Thyroid gland (tissue), 4 donors: ENCODE data around the gene FAM222B. TPM values are rescaled to one million over a fixed set of nuclear protein-coding genes. Genes with fewer than 3 reads are reported as not detected.
A peak's percentile ranks its signal among the peaks of the same experiment; 100 is the strongest.

ENCODE experiments used
- DNase-seq, 2 donors: peaks; one replicate each; pipeline ENCODE4 v3.0.0-alpha.2; 2019
- H3K27ac ChIP-seq, 3 donors: fragments of 200-600 bp; sonication (generic); 1 replicate in 2 of 3; 2 replicates in 1 of 3; pipeline ENCODE4 v1.5.1; 2016 to 2019; ENCODE audit warnings: mild to moderate bottlenecking in 1 of 3, moderate library complexity in 1 of 3
- H3K27me3 ChIP-seq: fragments of 200-600 bp; sonication (generic); one replicate; pipeline ENCODE4 v1.5.1; 2019
- H3K36me3 ChIP-seq, 2 donors: fragments of 200-600 bp; sonication (generic); one replicate each; pipeline ENCODE4 v1.5.1; 2016 to 2019
- H3K4me1 ChIP-seq, 2 donors: fragments of 200-600 bp; sonication (generic); one replicate each; pipeline ENCODE4 v1.5.1; 2017 to 2019
- H3K4me3 ChIP-seq, 3 donors: fragments of 200-600 bp; sonication (generic); replicated peaks in 1 of 3; 1 replicate in 2 of 3; 2 replicates in 1 of 3; pipeline ENCODE4 v1.5.1; 2016; ENCODE audit warnings: mild to moderate bottlenecking in 1 of 3
- H3K9me3 ChIP-seq: fragments of 200-600 bp; sonication (generic); one replicate; pipeline ENCODE4 v1.5.1; 2017
- POLR2A ChIP-seq, 2 donors: fragments of 450-650 bp; IDR thresholded peaks; one replicate each; pipeline ENCODE4 v1.6.1; 2017; ENCODE audit warnings: antibody characterized with exemption in 2 of 2, mild to moderate bottlenecking in 2 of 2, moderate library complexity in 1 of 2
- WGBS, 2 donors: methylation state at CpG; one replicate each; pipeline ENCODE4 v1.1.5; 2017; 5-methylcytosine and 5-hydroxymethylcytosine counted together
- intact Hi-C: fragments of 100-400 bp; cut with DNase I; formaldehyde crosslinking; loops from one replicate; pipeline ENCODE4 v1.15.1; 2023
- total RNA-seq, 4 donors: library from RNA; depleted of rRNA; stranded (reverse); fragments of >200 nt; gene quantifications; one replicate each; pipeline ENCODE4 v1.2.3, GENCODE V29; 2016
- TF ChIP-seq, protein P1 (sequence below), 6 experiments: fragments of 200-600 bp in 3 of 6; fragments of 450-650 bp in 3 of 6; sonication (generic) in 3 of 6; IDR thresholded peaks; one replicate each; pipeline ENCODE4 v1.5.1; 2016 to 2019; ENCODE audit warnings: antibody characterized with exemption in 6 of 6, mild to moderate bottlenecking in 2 of 6, inconsistent platforms in 1 of 6, moderate library complexity in 1 of 6

Gene FAM222B
- total RNA-seq, 4 donors from 2014 or later = 14.1 to 22.6 (median 15.8) TPM

DNA sequence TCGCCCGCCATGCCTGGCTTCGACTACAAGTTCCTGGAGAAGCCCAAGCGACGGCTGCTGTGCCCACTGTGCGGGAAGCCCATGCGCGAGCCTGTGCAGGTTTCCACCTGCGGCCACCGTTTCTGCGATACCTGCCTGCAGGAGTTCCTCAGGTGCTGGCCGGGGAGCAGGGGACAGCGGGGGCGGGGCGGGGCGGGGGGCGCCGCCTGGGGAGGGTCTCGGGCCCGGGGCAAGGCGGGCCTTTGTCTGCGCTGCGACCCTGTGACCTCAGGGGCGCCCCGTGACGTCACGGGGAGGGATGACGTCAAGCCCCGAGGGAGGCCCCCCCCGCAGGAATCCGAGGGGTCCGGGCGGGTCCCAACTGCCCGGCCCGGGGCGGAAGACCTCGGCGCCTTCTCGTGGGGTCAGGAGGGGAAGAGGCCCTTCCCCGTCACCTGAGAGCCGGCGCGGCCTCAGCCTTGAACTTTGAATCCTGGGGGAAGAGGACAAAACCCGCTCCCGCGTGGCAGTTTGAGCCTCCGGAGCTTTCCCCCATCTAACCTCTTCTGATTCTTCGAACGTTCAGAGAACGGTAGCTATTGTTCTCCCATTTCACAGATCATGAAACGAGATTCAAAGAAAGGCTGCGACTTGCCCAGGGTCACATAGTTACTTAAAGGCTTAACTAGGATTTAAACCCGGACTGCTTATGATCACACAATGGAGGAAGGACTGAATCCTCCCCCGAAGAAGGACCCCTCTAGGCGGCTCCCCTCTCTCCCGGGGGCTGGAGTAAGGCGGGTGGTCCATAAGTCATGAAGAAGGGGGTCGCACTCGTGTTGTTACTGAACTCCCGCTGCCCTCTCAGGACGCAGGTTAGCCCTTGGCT, 98.3 kb downstream of the FAM222B start:
- 1 to 3% methylated on average over 17 to 22 of the region's 61 CpGs for WGBS, 2 donors
- Histone ChIP-seq H3K9me3 (no peaks in the 10 kb centered on the region), H3K4me3 (peak overlapping the region; percentile 5 to 99 (median 85)), H3K36me3 (peaks cover 15 to 23% of the 10 kb centered on the region in 2 donors), H3K27me3 (no peaks in the 10 kb centered on the region), H3K27ac (peak overlapping the region; percentile 91 to 99 (median 95)), H3K4me1 (peaks cover 44 to 54% of the 10 kb centered on the region in 2 donors)
- TF ChIP-seq, protein P1, sequence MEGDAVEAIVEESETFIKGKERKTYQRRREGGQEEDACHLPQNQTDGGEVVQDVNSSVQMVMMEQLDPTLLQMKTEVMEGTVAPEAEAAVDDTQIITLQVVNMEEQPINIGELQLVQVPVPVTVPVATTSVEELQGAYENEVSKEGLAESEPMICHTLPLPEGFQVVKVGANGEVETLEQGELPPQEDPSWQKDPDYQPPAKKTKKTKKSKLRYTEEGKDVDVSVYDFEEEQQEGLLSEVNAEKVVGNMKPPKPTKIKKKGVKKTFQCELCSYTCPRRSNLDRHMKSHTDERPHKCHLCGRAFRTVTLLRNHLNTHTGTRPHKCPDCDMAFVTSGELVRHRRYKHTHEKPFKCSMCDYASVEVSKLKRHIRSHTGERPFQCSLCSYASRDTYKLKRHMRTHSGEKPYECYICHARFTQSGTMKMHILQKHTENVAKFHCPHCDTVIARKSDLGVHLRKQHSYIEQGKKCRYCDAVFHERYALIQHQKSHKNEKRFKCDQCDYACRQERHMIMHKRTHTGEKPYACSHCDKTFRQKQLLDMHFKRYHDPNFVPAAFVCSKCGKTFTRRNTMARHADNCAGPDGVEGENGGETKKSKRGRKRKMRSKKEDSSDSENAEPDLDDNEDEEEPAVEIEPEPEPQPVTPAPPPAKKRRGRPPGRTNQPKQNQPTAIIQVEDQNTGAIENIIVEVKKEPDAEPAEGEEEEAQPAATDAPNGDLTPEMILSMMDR (IDR thresholded peaks at IDR 0.05) = no peak
- no peak for TF ChIP-seq POLR2A (IDR thresholded peaks at IDR 0.05)
- peak; percentile 49 to 56 for DNase-seq
- intact Hi-C loops = no loop called here

DNA sequence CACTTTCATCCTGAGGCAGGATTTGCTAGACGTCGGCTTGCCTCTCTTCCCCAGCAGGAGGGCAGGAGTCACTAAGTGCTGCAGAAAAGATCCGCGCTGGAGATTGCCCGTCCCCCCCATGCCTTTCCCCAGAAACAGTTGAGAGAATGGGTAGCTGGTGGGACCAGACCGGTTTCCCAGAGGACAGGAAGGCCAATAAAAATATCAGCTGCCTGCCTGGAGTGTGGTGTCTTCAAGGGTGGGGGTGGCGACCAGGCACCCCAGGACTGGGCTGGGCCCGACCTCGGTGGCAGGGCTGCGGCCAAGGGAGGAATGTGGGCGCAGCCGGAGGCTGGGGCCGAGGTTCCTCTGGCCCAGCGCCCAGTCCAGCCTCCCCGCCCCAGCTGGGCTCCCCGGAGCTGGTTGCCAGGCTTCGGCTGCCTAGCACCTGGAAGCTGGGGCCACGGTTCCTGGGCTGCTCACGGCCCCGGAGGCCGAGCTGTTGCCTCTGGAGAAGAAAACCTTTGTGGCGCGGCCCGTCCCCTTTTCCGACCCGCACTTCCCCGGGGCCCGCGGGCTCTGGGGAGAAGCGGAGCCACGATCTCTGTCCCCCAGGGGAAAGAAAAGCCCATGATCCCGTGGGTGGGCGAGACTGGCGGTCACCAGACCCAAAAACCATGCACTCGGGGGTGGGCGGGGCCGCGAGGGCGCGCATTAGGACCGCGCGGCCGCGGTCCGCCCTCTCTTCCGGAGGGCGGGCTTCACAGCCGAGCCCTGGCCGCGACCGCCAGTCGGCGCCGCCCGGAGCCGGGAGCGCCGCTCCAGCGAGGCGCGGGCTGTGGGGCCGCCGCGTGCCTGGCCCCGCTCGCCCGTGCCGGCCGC, 99.1 kb downstream of the FAM222B start, which contains the start of gene TRAF4:
Gene TRAF4, plus strand, starts transcription at position 769 of the 861 bp plus-strand sequence. CDS start 102 bp downstream, outside the sequence.
- 3 to 6% methylated on average over 10 to 18 of the region's 70 CpGs for WGBS, 2 donors
- intact Hi-C loops = no loop called here
- no peaks in the 10 kb centered on the region for H3K27me3 ChIP-seq
- peak within 1 kb of the TSS; percentile 5 to 99 (median 85) for H3K4me3 ChIP-seq
- no peaks in the 10 kb centered on the region for H3K9me3 ChIP-seq
- peak; percentile 84 to 87 for DNase-seq
- H3K27ac ChIP-seq = peak within 1 kb of the TSS; percentile 91 to 99 (median 95)
- H3K36me3 ChIP-seq = peaks cover 7 to 14% of the 10 kb centered on the region in 2 donors
- TF ChIP-seq, protein P1 (IDR thresholded peaks at IDR 0.05) = peak in 4 of 6 experiments; percentile 24 to 44 (median 42)
- peak; percentile 99 for TF ChIP-seq POLR2A (IDR thresholded peaks at IDR 0.05)
- peaks cover 40 to 46% of the 10 kb centered on the region in 2 donors for H3K4me1 ChIP-seq

DNA sequence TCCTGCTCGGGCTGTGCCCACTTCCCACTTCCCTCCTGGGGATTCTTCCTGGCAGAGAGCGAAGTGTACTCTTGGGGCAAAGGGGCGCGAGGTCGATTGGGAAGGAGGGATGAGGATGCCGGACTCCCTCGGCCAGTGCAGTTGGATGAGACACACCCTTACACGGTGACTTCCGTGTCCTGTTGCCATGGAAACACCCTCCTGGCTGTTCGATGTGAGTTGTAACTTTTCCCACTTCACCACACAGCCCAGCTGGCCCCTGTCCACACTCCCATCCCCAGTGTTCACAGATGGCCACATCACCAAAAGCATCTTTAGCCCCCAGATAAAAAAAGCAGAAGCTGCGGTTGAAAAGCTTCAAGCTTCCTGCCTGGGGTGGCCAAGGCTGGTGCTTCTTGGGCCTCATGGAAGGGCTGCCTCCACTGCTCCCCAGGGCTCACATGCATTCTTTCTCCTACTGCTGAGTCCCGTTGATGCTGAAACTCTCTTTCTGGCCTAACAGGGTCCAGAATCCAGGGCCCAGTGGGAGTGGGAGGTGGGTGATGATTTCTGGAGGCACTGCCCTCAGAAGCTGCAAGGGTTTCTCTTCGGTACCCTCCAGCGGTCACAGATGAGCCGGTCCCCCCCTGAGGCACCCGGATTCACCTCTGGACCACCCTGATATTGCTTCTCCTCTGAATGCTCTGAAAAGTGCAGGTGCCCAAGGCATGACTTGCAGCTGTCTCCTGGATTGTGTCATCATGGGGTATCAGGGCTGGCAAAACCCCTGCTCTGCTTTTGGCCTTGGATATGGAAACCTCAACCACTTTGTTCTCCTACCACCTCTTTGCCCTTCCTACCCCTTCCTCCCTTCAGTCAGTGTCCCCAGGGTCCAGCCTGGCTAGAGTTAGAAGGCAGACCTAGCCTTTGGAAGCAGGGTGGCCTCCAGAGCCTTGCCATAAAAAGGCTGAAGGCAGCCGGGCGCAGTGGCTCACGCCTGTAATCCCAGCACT, 100.9 kb downstream of the FAM222B start:
- Histone ChIP-seq H3K9me3 (no peaks in the 10 kb centered on the region), H3K27ac (no peak overlapping the region), H3K4me1 (peaks cover 30 to 37% of the 10 kb centered on the region in 2 donors), H3K27me3 (no peaks in the 10 kb centered on the region), H3K4me3 (no peak overlapping the region), H3K36me3 (no peaks in the 10 kb centered on the region)
- WGBS, 2 donors = 75 to 85% methylated on average over 16 to 19 of the region's 19 CpGs
- intact Hi-C loops = no loop called here
- no peak for TF ChIP-seq POLR2A (IDR thresholded peaks at IDR 0.05)
- TF ChIP-seq, protein P1 (IDR thresholded peaks at IDR 0.05) = no peak
- no peak for DNase-seq

DNA sequence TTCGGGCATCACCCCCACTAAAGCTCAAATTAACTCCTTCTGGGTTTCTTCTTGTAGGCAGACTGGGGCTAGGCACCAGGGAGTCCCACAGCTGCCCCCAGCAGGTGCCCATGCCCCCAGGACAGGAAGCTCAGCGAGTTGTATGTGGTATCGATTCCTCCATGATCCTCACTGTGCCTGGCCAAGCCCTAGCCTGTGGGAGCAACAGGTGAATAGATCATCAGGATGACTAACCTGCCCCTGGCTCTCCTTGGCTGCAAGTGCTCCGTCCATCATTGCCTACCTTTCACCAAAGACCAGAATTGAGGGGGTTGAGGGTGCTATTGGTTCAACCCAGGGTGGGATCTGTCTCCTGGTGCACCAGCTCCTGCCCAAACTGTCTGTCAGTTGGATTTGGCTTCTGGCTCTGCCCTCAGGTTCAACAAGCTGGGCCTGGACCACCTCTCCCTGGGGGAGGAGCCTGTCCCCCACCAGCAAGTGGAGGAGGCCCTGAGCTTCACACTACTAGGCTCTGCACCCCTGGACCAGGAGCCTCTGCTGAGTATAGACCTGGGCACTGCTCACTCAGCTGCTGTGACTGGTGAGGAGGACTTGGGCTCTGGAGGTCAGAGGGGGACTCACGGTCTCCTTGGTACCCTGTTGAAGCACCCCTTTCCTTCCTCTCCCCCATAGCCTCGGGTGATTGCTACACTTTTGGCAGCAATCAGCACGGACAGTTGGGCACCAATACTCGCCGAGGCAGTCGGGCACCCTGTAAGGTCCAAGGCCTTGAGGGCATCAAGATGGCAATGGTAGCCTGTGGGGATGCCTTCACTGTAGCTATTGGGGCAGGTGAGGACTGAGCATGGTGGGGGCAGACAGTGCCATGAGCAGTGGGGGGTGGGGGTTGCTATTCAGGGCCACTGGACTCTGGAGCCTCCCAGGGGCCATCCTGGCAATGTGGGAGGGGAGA, 101.9 kb downstream of the FAM222B start:
- Histone ChIP-seq H3K36me3 (no peaks in the 10 kb centered on the region), H3K9me3 (no peaks in the 10 kb centered on the region), H3K4me3 (no peak overlapping the region), H3K27me3 (no peaks in the 10 kb centered on the region), H3K4me1 (peaks cover 20 to 27% of the 10 kb centered on the region in 2 donors), H3K27ac (no peak overlapping the region)
- no peak for DNase-seq
- intact Hi-C loops = no loop called here
- TF ChIP-seq POLR2A (IDR thresholded peaks at IDR 0.05) = no peak
- TF ChIP-seq, protein P1 (IDR thresholded peaks at IDR 0.05) = no peak
- 83 to 91% methylated on average over 4 to 5 of the region's 10 CpGs for WGBS, 2 donors
